GM18499 (cell line): ENCODE measurements around the gene ZNF331.

Experiments
- ATAC-seq: cut with Tn5 transposase; IDR thresholded peaks from one replicate; pipeline ENCODE4 v1.9.1; 2021; ENCODE audit warnings: moderate number of reproducible peaks; ENCODE audit not compliant: insufficient read depth, unreplicated experiment

The ZNF331 gene

DNA sequence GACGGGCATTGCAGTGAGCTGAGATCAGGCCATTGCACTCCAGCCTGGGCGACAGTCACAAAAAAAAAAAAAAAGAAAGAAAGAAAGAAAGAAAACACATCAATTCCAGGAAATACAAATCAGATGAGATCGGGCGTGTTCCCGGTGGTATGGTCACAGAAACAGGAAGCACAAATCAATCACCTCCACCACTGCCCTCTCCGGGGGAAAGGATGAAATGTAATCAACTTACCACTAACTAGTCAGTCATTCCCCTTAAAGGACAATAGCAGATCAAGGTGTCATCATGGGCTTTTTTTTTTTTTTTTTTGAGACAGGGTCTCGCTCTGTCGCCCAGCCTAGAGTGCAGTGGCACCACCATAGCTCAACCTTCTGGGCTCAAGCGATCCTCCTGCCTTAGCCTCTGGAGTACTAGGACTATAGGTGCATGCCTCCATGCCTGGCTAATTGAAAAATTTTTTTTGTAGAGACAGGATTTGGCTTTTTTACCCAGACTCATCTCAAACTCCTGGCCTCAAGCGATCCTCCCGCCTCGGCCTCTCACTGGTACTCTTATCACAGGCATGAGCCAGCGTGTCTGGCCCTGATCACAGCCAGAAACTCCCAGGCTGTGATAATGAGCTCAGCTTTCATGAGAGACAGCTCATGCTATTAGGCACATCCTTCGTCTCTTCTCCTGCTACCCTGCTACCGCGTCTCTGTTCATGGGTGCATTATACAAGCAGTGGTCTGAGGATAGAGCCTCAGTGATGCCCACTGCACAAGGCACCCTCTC is 87.0 kb downstream of the ZNF331 start:
- ATAC-seq = no peak

DNA sequence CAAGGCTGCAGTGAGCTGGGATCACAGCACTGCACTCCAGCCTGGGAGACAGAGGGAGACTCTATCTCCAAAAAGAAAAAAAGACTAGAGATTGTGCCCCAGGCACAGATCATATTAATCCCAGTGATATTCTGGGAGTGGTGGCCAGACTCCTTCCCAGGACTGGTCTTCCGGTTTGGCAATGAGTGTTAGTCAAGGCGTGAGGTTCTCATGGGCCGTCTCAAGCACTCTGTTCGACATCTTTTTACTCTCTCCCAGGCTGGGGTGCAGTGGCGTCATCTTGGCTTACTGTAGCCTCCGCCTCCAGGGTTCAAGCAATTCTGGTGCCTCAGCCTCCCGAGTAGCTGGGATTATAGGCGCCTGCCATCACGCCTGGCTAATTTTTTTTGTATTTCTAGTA is 88.5 kb downstream of the ZNF331 start:
- no peak for ATAC-seq

GRCh38 chr19:53626976-53627375 is 89.0 kb downstream of the ZNF331 start:
- ATAC-seq = no peak
